Astrocyte (in vitro differentiated cells and primary cell): ENCODE data around the gene DYNLT2.

Source experiments
- CTCF ChIP-seq: IDR thresholded peaks from 2 replicates; pipeline ENCODE4 v1.5.1; 2011; ENCODE audit warnings: low read depth, mild to moderate bottlenecking, inconsistent platforms, low read length, moderate library complexity; ENCODE audit not compliant: insufficient read depth
- EZH2 ChIP-seq: IDR thresholded peaks from 2 replicates; pipeline ENCODE4 v1.6.1; 2012; ENCODE audit warnings: mild to moderate bottlenecking, low read length, inconsistent platforms; ENCODE audit not compliant: insufficient read depth

- TF ChIP-seq CTCF (no peak), EZH2 (no peak)
Observed at GRCh38 chr6:169774347-169774746, 23.0 kb upstream of the DYNLT2 start.
